Left cardiac atrium (tissue), 4 donors: ENCODE results near the gene ANK2. TPM values are rescaled to one million over a fixed set of nuclear protein-coding genes. Genes with fewer than 3 reads are reported as not detected.
"Not testable (repeated sequence)": the region's sequence is repeated elsewhere in the genome, so short reads cannot be mapped to it uniquely, and the experiment has no call there.

Experiments used
- ATAC-seq, 2 donors: fragments of 200-7000 bp; cut with Tn5 transposase; one replicate each; pipeline ENCODE4 v1.9.1; 2020; ENCODE audit warnings: mild to moderate bottlenecking in 2 of 2, moderate library complexity in 2 of 2
- DNase-seq: peaks from one replicate; pipeline ENCODE4 v3.0.0-alpha.2; 2020
- intact Hi-C, 2 donors: fragments of 100-400 bp; cut with DNase I; formaldehyde crosslinking; loops; one replicate each; pipeline versions ENCODE4 v1.14.1 to v1.15.1; 2022 to 2023
- total RNA-seq, 2 donors: library from RNA; stranded (reverse); fragmentation: NEBNext Ultra II Directional; extraction: Animal tissue kit (Norgen Biotek cat#: 25700); gene quantifications; one replicate each; pipeline ENCODE4 v1.2.1, GENCODE V29; 2021
- donor health status: DM: no; HTN: yes; CAD: no.
- donor health status: DM: no; HTN: yes; CAD: no; lungs with severe emphysema.
- donor health status: DM: yes; HTN: yes; CAD: no.
- donor health status: Dilated cardiomyopathy.

The ANK2 gene
- total RNA-seq, 2 donors from 2014 or later, result 277 to 318 TPM

GRCh38 chr4:113050371-113050755 is 910 bp downstream of the ANK2 start:
- DNase-seq (no peak), ATAC-seq (no peak)
- intact Hi-C loops, result no loop called here

GRCh38 chr4:113050837-113051236 is 1.4 kb downstream of the ANK2 start:
- ATAC-seq (no peak), DNase-seq (no peak)
- intact Hi-C loops, result no loop called here

GRCh38 chr4:113051361-113051760 is 1.9 kb downstream of the ANK2 start:
- intact Hi-C loops, result no loop called here
- ATAC-seq (no peak), DNase-seq (no peak)

- DNase-seq, result no peak
- intact Hi-C loops, result no loop called here
- peak in 1 of 2 donors; percentile 38 for ATAC-seq
Measured at GRCh38 chr4:113052379-113052951, 3.0 kb downstream of the ANK2 start.

- intact Hi-C loops, result no loop called here
- ATAC-seq (no peak), DNase-seq (no peak)
Measured at GRCh38 chr4:113053883-113054282, 4.4 kb downstream of the ANK2 start.

GRCh38 chr4:113056318-113056717 is 6.9 kb downstream of the ANK2 start:
- intact Hi-C loops, result no loop called here
- DNase-seq (no peak), ATAC-seq (no peak)

GRCh38 chr4:113057891-113058290 is 8.4 kb downstream of the ANK2 start:
- ATAC-seq, result peak in 1 of 2 donors; percentile 22

GRCh38 chr4:113059449-113060182 is 10.2 kb downstream of the ANK2 start:
- DNase-seq (no peak), ATAC-seq (peak; percentile 64)
- intact Hi-C loops, result no loop called here

More at GRCh38 chr4:113057891-113058290, 8.4 kb downstream of the ANK2 start:
- intact Hi-C loops, result no loop called here
- DNase-seq, result no peak

- intact Hi-C loops, result no loop called here
- ATAC-seq, result no peak
- no peak for DNase-seq
Measured at GRCh38 chr4:113060853-113061252, 11.4 kb downstream of the ANK2 start.

- intact Hi-C loops, result no loop called here
- DNase-seq (no peak), ATAC-seq (no peak)
Measured at GRCh38 chr4:113064244-113064643, 14.8 kb downstream of the ANK2 start.

GRCh38 chr4:113065629-113066028 is 16.2 kb downstream of the ANK2 start:
- intact Hi-C loops, result no loop called here
- no peak for ATAC-seq

GRCh38 chr4:113068771-113069170 is 19.3 kb downstream of the ANK2 start:
- intact Hi-C loops, DNase-seq, ATAC-seq: not testable (repeated sequence)

More at GRCh38 chr4:113065629-113066028, 16.2 kb downstream of the ANK2 start:
- DNase-seq, result no peak

GRCh38 chr4:113069212-113069892 is 19.9 kb downstream of the ANK2 start:
- no peak for DNase-seq
- intact Hi-C loops, result no loop called here

GRCh38 chr4:113070755-113071154 is 21.3 kb downstream of the ANK2 start:
- ATAC-seq (no peak), DNase-seq (no peak)
- intact Hi-C loops, result no loop called here

More at GRCh38 chr4:113069212-113069892, 19.9 kb downstream of the ANK2 start:
- no peak for ATAC-seq

GRCh38 chr4:113071274-113071673 is 21.8 kb downstream of the ANK2 start:
- DNase-seq, result no peak
- ATAC-seq, result no peak
- intact Hi-C loops, result no loop called here

GRCh38 chr4:113071805-113072204 is 22.4 kb downstream of the ANK2 start:
- no peak for ATAC-seq
- intact Hi-C loops, result no loop called here
- no peak for DNase-seq

- DNase-seq, result no peak
- intact Hi-C loops, result no loop called here
- no peak for ATAC-seq
Measured at GRCh38 chr4:113073451-113074005, 24.1 kb downstream of the ANK2 start.

GRCh38 chr4:113077575-113077974 is 28.1 kb downstream of the ANK2 start:
- DNase-seq (no peak), ATAC-seq (no peak)
- intact Hi-C loops, result no loop called here

- intact Hi-C loops, result no loop called here
- DNase-seq (no peak), ATAC-seq (no peak)
Measured at GRCh38 chr4:113078066-113078465, 28.6 kb downstream of the ANK2 start.

- ATAC-seq (no peak), DNase-seq (no peak)
- intact Hi-C loops, result no loop called here
Measured at GRCh38 chr4:113080050-113080449, 30.6 kb downstream of the ANK2 start.
